ENCODE measurements around the gene MAN1A1.

The MAN1A1 gene

GRCh38 chr6:119133400-119133799, 216.2 kb downstream of the MAN1A1 start:
- TF ChIP-seq POLR2AphosphoS5 (IDR thresholded peaks at IDR 0.05; ENCODE audit: low read depth) (no peak), REST (IDR thresholded peaks at IDR 0.05; ENCODE audit: insufficient replicate concordance, low read depth) (no peak), SPI1 (IDR thresholded peaks at IDR 0.05; ENCODE audit: borderline replicate concordance, low read depth) (no peak), CTCF (IDR thresholded peaks at IDR 0.05; ENCODE audit: insufficient read depth, low read length) (no peak), GABPA (IDR thresholded peaks at IDR 0.05; ENCODE audit: low read depth) (no peak)
- Histone ChIP-seq H3K4me3 (replicated peaks; ENCODE audit: insufficient read depth, low read length) (no peak overlapping the region), H3K27ac (replicated peaks) (no peak overlapping the region), H3K27me3 (ENCODE audit: insufficient read depth, poor library complexity, severe bottlenecking) (no peaks in the 10 kb centered on the region)
- no peak for DNase-seq (ENCODE audit: low read depth in 1 of 2, low spot score in 1 of 2)

GRCh38 chr6:119132261-119132981, 217.1 kb downstream of the MAN1A1 start:
- H3K4me3 ChIP-seq (replicated peaks; ENCODE audit: insufficient read depth, low read length) = no peak overlapping the region
- no peak overlapping the region for H3K27ac ChIP-seq (replicated peaks)
- H3K27me3 ChIP-seq (ENCODE audit: insufficient read depth, poor library complexity, severe bottlenecking) = no peaks in the 10 kb centered on the region
- no peak for DNase-seq (ENCODE audit: low read depth in 1 of 2, low spot score in 1 of 2)
- no peak for TF ChIP-seq GABPA (IDR thresholded peaks at IDR 0.05; ENCODE audit: low read depth)
- no peak for TF ChIP-seq SPI1 (IDR thresholded peaks at IDR 0.05; ENCODE audit: borderline replicate concordance, low read depth)
- no peak for TF ChIP-seq REST (IDR thresholded peaks at IDR 0.05; ENCODE audit: insufficient replicate concordance, low read depth)
- no peak for TF ChIP-seq POLR2AphosphoS5 (IDR thresholded peaks at IDR 0.05; ENCODE audit: low read depth)
- TF ChIP-seq CTCF (IDR thresholded peaks at IDR 0.05; ENCODE audit: insufficient read depth, low read length) = no peak

DNA sequence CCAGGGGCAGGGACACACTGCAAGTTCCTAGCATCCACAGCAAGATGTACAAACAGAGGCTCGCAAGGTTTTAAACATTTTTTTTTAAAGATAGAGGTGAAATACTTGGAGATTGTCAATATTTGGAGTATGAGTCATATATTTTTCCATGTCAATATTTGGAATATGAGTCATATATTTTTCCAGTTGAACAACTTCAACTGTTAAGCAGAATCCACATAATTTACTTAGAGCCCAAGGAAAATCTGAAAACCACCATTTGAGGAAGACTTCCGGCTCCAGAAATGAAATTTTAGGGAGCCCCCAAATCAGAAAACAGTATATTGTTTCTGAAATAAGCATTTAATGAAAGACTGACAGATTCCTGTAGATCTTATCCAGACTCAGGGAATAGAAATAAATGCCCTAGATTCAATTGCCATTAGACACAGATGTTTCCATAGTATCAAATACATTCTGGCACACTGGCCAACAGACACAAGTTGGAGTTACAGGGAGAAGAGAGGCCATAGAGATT, 219.5 kb downstream of the MAN1A1 start:
- no peak overlapping the region for H3K27ac ChIP-seq (replicated peaks)
- no peak for DNase-seq (ENCODE audit: low read depth in 1 of 2, low spot score in 1 of 2)
- H3K4me3 ChIP-seq (replicated peaks; ENCODE audit: insufficient read depth, low read length) = no peak overlapping the region
- no peaks in the 10 kb centered on the region for H3K27me3 ChIP-seq (ENCODE audit: insufficient read depth, poor library complexity, severe bottlenecking)
- TF ChIP-seq GABPA (IDR thresholded peaks at IDR 0.05; ENCODE audit: low read depth) (no peak), CTCF (IDR thresholded peaks at IDR 0.05; ENCODE audit: insufficient read depth, low read length) (no peak), POLR2AphosphoS5 (IDR thresholded peaks at IDR 0.05; ENCODE audit: low read depth) (no peak), SPI1 (IDR thresholded peaks at IDR 0.05; ENCODE audit: borderline replicate concordance, low read depth) (no peak), REST (IDR thresholded peaks at IDR 0.05; ENCODE audit: insufficient replicate concordance, low read depth) (no peak)

Data from HL-60 (cell line).